HCT116 (cell line): ENCODE data around the gene NCSTN. TPM values are rescaled to one million over a fixed set of nuclear protein-coding genes. Genes with fewer than 3 reads are reported as not detected.

Experiments used
- ATAC-seq: fragments of 200-7000 bp; cut with Tn5 transposase; 2 replicates; pipeline ENCODE4 v1.9.1; 2020; ENCODE audit warnings: mild to moderate bottlenecking, moderate library complexity
- BruUV-seq: library from RNA; stranded (reverse); fragments of 400-500 nt; replicated peaks from 2 replicates; lab custom pipeline; 2021; lab: Mats Ljungman, UMichigan
- CTCF ChIA-PET: fragments of 300-600 bp; sonication (Branson Sonifier 250); formaldehyde crosslinking; loops from one replicate; lab custom pipeline; 2021; ENCODE audit warnings: antibody characterized with exemption; lab: Charles Lee
- POLR2A ChIA-PET: fragments of 300-600, 350-600 bp; sonication (Branson Sonifier 250); formaldehyde crosslinking; loops from one replicate; lab custom pipeline; 2021; ENCODE audit warnings: antibody characterized with exemption; lab: Charles Lee
- RAD21 ChIA-PET, 2 experiments: fragments of 300-600 bp; sonication (Branson Sonifier 250); formaldehyde crosslinking; loops; one replicate each; lab custom pipeline; 2023; ENCODE audit warnings: low total read pairs in 2 of 2; ENCODE audit not compliant: uncharacterized antibody in 2 of 2, unreplicated experiment in 2 of 2, low non-redundant PET in 1 of 2; lab: Charles Lee
- DNase-seq: peaks from one replicate; pipeline ENCODE4 v3.0.0-alpha.2; 2010; ENCODE audit warnings: low read depth, low spot score
- H2AFZ ChIP-seq: fragments of 200-600 bp; shearing (Covaris generic), sonication (generic); 2 replicates; pipeline ENCODE4 v1.6.1; 2017; ENCODE audit warnings: low read depth, mixed run types, mixed read lengths, antibody characterized with exemption, low read length; ENCODE audit not compliant: poor library complexity, severe bottlenecking
- H3K27ac ChIP-seq: 2 replicates; pipeline ENCODE4 v1.5.1; 2012; ENCODE audit warnings: low read depth, low read length
- H3K27me3 ChIP-seq: fragments of 200-600 bp; sonication (generic); 2 replicates; pipeline ENCODE4 v1.6.1; 2016; ENCODE audit warnings: mixed run types, low read length, mixed read lengths; ENCODE audit not compliant: insufficient read depth
- H3K36me3 ChIP-seq, 2 experiments: fragments of 200-500 bp in 1 of 2; fragments of 200-600 bp in 1 of 2; sonication (Bioruptor generic) in 1 of 2; sonication (generic) in 1 of 2; 2 replicates each; pipeline versions ENCODE4 v1.5.1 to v1.6.1; 2014 to 2016; ENCODE audit warnings: low read length in 2 of 2, inconsistent platforms in 1 of 2, mixed read lengths in 1 of 2, mixed run types in 1 of 2; ENCODE audit not compliant: insufficient read depth in 2 of 2, control insufficient read depth in 1 of 2
- H3K4me1 ChIP-seq, 2 experiments: fragments of 200-600 bp in 1 of 2; sonication (generic) in 1 of 2; 2 replicates each; pipeline versions ENCODE4 v1.5.1 to v1.6.1; 2012 to 2017; ENCODE audit warnings: low read length in 2 of 2, inconsistent platforms in 1 of 2, mild to moderate bottlenecking in 1 of 2, mixed read lengths in 1 of 2, mixed run types in 1 of 2, moderate library complexity in 1 of 2; ENCODE audit not compliant: insufficient read depth in 2 of 2, control insufficient read depth in 1 of 2
- H3K4me2 ChIP-seq: fragments of 200-600 bp; sonication (generic); 2 replicates; pipeline ENCODE4 v1.6.1; 2017; ENCODE audit warnings: mixed run types, low read length, mixed read lengths
- H3K4me3 ChIP-seq, 2 experiments: fragments of 200-600 bp in 1 of 2; sonication (generic) in 1 of 2; replicated peaks in 1 of 2; 2 replicates each; pipeline ENCODE4 v1.5.1; 2011 to 2016; ENCODE audit warnings: low read length in 2 of 2, control low read depth in 1 of 2, low read depth in 1 of 2, mild to moderate bottlenecking in 1 of 2, mixed read lengths in 1 of 2, mixed run types in 1 of 2
- H3K79me2 ChIP-seq: fragments of 200-600 bp; sonication (generic); 2 replicates; pipeline ENCODE4 v1.6.1; 2017; ENCODE audit warnings: mild to moderate bottlenecking, mixed run types, low read length, moderate library complexity, mixed read lengths; ENCODE audit not compliant: insufficient read depth
- H3K9ac ChIP-seq: fragments of 200-600 bp; sonication (generic); 2 replicates; pipeline ENCODE4 v1.6.1; 2016; ENCODE audit warnings: low read length, mixed read lengths
- H3K9me2 ChIP-seq: fragments of 200-600 bp; sonication (generic), shearing (Covaris generic); 2 replicates; pipeline ENCODE4 v1.6.1; 2017; ENCODE audit warnings: mixed run types, mild to moderate bottlenecking, moderate library complexity; ENCODE audit not compliant: insufficient read depth
- H3K9me3 ChIP-seq, 2 experiments: fragments of 200-500 bp in 1 of 2; fragments of 200-600 bp in 1 of 2; sonication (Bioruptor generic) in 1 of 2; sonication (generic) in 1 of 2; 2 replicates each; pipeline ENCODE4 v1.6.1; 2014 to 2017; ENCODE audit warnings: low read length in 2 of 2, mixed read lengths in 2 of 2, inconsistent platforms in 1 of 2, low read depth in 1 of 2, mild to moderate bottlenecking in 1 of 2, mixed run types in 1 of 2, moderate library complexity in 1 of 2; ENCODE audit not compliant: control insufficient read depth in 1 of 2, insufficient read depth in 1 of 2
- H4K20me1 ChIP-seq: fragments of 200-600 bp; sonication (generic), shearing (Covaris generic); 2 replicates; pipeline ENCODE4 v1.6.1; 2017; ENCODE audit warnings: mixed run types, mild to moderate bottlenecking, moderate library complexity; ENCODE audit not compliant: insufficient read depth
- CBX3 ChIP-seq: IDR thresholded peaks from 2 replicates; pipeline ENCODE4 v1.6.1; 2012; ENCODE audit warnings: low read depth
- CEBPB ChIP-seq: IDR thresholded peaks from 2 replicates; pipeline ENCODE4 v1.6.1; 2012; ENCODE audit warnings: low read depth
- CTCF ChIP-seq, 3 experiments: fragments of 200-600 bp in 1 of 3; sonication (generic) in 1 of 3; IDR thresholded peaks in 2 of 3; conservative IDR thresholded peaks in 1 of 3; 2 replicates each; pipeline ENCODE4 v1.5.1; 2012 to 2017; ENCODE audit warnings: low read depth in 2 of 3, low read length in 2 of 3, antibody characterized with exemption in 1 of 3, borderline replicate concordance in 1 of 3, control low read depth in 1 of 3, mild to moderate bottlenecking in 1 of 3, mixed read lengths in 1 of 3, mixed run types in 1 of 3, moderate library complexity in 1 of 3; ENCODE audit not compliant: insufficient read depth in 1 of 3
- EGR1 ChIP-seq: IDR thresholded peaks from 2 replicates; pipeline ENCODE4 v1.6.1; 2012; ENCODE audit warnings: low read depth
- ELF1 ChIP-seq: IDR thresholded peaks from 2 replicates; pipeline ENCODE4 v1.6.1; 2012; ENCODE audit warnings: low read depth, borderline replicate concordance
- EZH2phosphoT487 ChIP-seq: fragments of 200-600 bp; IDR thresholded peaks from 2 replicates; pipeline ENCODE4 v1.6.1; 2018; ENCODE audit warnings: antibody characterized with exemption, borderline replicate concordance
- FOSL1 ChIP-seq: IDR thresholded peaks from 2 replicates; pipeline ENCODE4 v1.6.1; 2012; ENCODE audit warnings: low read depth
- MAX ChIP-seq: IDR thresholded peaks from 2 replicates; pipeline ENCODE4 v1.6.1; 2012
- POLR2A ChIP-seq: IDR thresholded peaks from 2 replicates; pipeline ENCODE4 v1.7.0; 2011; ENCODE audit warnings: borderline replicate concordance; ENCODE audit not compliant: insufficient read depth, insufficient read length; ENCODE audit errors: extremely low read depth
- SIN3A ChIP-seq: IDR thresholded peaks from 2 replicates; pipeline ENCODE4 v1.6.1; 2012; ENCODE audit warnings: low read depth
- SP1 ChIP-seq: IDR thresholded peaks from 2 replicates; pipeline ENCODE4 v1.6.1; 2012; ENCODE audit warnings: low read depth
- SRF ChIP-seq: IDR thresholded peaks from 2 replicates; pipeline ENCODE4 v1.6.1; 2012; ENCODE audit warnings: low read depth
- YY1 ChIP-seq: IDR thresholded peaks from 2 replicates; pipeline ENCODE4 v1.6.1; 2011; ENCODE audit warnings: low read length, low read depth, moderate library complexity, mild to moderate bottlenecking; ENCODE audit not compliant: insufficient replicate concordance; ENCODE audit errors: extremely low read depth
- ZBTB33 ChIP-seq: IDR thresholded peaks from 2 replicates; pipeline ENCODE4 v1.6.1; 2011; ENCODE audit warnings: mild to moderate bottlenecking, low read length, moderate library complexity; ENCODE audit not compliant: insufficient replicate concordance; ENCODE audit errors: extremely low read depth
- ZFX ChIP-seq: fragments of 450-650 bp; IDR thresholded peaks from 2 replicates; pipeline ENCODE4 v1.6.1; 2017
- intact Hi-C: fragments of 100-400 bp; cut with micrococcal nuclease; formaldehyde crosslinking; loops from 2 replicates; pipeline ENCODE4 v1.10.0; 2022
- total RNA-seq: library from RNA; stranded (reverse); gene quantifications from one replicate; pipeline ENCODE4 v1.2.1, GENCODE V29; 2021; ENCODE audit not compliant: unreplicated experiment

The NCSTN gene
- total RNA-seq, 1 experiment from 2014 or later, result 68.4 TPM

GRCh38 chr1:160346463-160346862 lies 3.3 kb downstream of the NCSTN start:
- ChIA-PET CTCF (no interaction called here), POLR2A (no interaction called here)

More at GRCh38 chr1:160346463-160346862, 3.3 kb downstream of the NCSTN start:
- no peak overlapping the region for H3K9ac ChIP-seq
- no peaks in the 10 kb centered on the region for H3K9me3 ChIP-seq
- ATAC-seq (no peak), DNase-seq (no peak)
- H3K27me3 ChIP-seq, result no peaks in the 10 kb centered on the region
- no TSS peak for BruUV-seq
- peaks cover 4 to 12% of the 10 kb centered on the region in 2 experiments; a peak in 3 of 4 replicates for H3K4me1 ChIP-seq
- H3K36me3 ChIP-seq, result peaks cover 8 to 15% of the 10 kb centered on the region in 2 experiments; a peak in 3 of 4 replicates
- no peak overlapping the region for H2AFZ ChIP-seq
- peaks cover 35% of the 10 kb centered on the region for H3K79me2 ChIP-seq
- H3K4me2 ChIP-seq, result no peak overlapping the region
- H4K20me1 ChIP-seq, result no peaks in the 10 kb centered on the region
- intact Hi-C loops, result no loop called here
- TF ChIP-seq SP1 (no peak), CTCF (IDR thresholded peaks at IDR 0.05 in 2 of 3, conservative IDR thresholded peaks at IDR 0.05 in 1 of 3; ENCODE audit: borderline replicate concordance in 1 of 3, insufficient read depth in 1 of 3, low read depth in 2 of 3, low read length in 2 of 3) (no peak), ZBTB33 (no peak), SIN3A (no peak), ELF1 (no peak), ZFX (no peak), CBX3 (no peak), CEBPB (no peak), EGR1 (no peak), EZH2phosphoT487 (no peak), POLR2A (no peak), FOSL1 (no peak), SRF (no peak), YY1 (no peak), MAX (no peak)
- RAD21 ChIA-PET, result no interaction called here
- no peaks in the 10 kb centered on the region for H3K9me2 ChIP-seq
- no peak overlapping the region for H3K4me3 ChIP-seq
- no peak overlapping the region for H3K27ac ChIP-seq
